GM18861 (cell line): ENCODE results near the gene RAX.

Experiments used
- ATAC-seq: cut with Tn5 transposase; IDR thresholded peaks from one replicate; pipeline ENCODE4 v1.9.1; 2021; ENCODE audit not compliant: unreplicated experiment

The RAX gene

GRCh38 chr18:59249199-59249774 is 24.0 kb downstream of the RAX start:
- no peak for ATAC-seq

GRCh38 chr18:59246796-59247195 is 26.5 kb downstream of the RAX start:
- ATAC-seq: no peak

- ATAC-seq: no peak
Measured at GRCh38 chr18:59242906-59243305, 30.3 kb downstream of the RAX start.

- no peak for ATAC-seq
Measured at GRCh38 chr18:59239642-59240041, 33.6 kb downstream of the RAX start.

GRCh38 chr18:59238385-59238784 is 34.9 kb downstream of the RAX start:
- ATAC-seq: no peak

DNA sequence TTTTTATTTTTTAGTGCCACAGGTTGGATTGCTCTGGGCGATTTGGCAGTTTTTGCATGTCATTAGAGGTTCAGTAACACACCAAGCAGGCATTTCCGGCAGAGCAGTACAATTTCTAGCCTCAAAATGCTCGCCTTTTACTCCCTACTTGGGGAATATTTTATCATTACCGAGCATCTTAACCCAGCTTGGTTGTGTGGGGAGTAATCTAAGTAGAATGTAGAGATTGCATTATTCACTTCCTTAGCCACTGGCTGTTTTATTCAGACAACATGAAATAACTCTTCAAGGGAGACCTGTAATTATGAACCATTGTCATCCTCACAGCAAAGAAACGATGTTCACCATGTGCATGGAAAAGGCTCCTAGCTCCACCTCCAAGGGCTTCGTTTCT is 40.2 kb downstream of the RAX start:
- no peak for ATAC-seq

DNA sequence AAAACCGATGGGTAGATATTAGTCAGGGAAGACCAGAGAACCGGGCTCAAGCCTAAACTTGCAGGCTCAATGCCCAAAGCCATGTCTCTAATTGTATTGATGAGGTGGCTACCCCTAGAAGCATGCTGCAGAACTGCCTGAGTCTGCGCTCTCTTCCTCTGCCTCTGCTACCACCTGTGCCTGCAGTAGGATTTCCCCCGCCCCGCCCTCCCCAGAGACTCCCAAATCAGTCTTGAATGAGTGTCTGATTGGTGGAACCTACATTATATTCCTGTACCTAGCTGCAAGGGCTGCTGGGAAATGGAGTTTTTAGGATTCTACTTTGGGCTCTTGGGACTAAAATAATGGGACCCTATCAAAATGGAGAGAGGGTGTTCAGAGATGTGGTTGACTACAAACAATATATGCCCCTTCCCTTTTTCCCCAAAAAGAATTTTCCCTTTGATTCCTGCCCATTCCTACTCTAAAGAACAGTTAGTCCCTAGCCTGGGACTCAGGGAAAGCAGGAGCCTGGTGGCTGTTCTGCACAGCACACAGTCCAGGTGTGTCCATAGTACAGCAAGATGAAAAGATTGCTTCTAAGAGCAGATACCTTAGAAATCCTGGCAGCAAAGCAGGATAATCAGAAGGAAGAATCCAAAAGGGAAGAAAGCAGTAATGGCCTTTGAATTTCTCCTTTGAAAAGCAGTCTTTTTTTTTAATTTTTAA is 40.8 kb downstream of the RAX start:
- ATAC-seq: no peak

GRCh38 chr18:59231877-59232276 is 41.4 kb downstream of the RAX start:
- ATAC-seq: no peak

DNA sequence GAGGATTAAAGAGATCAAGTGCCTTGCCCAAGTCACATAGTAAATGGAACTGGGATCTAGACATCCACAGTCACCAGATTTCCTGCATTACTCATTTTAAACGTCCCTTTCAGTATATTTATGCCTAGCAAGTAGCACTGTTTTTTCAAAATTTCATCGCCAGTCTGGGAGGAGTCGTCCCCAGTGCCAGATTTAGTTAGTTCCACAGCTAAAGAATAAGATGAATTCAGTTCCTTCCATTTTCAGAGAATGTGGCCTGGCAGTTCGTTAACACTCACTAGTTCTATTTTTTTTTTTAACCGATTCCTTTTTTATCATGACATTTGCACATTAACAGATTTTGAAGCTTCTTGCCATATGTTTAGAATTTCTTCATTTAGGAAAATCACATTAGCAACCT is 42.1 kb downstream of the RAX start:
- ATAC-seq: no peak

GRCh38 chr18:59229701-59230443 is 43.4 kb downstream of the RAX start:
- no peak for ATAC-seq

DNA sequence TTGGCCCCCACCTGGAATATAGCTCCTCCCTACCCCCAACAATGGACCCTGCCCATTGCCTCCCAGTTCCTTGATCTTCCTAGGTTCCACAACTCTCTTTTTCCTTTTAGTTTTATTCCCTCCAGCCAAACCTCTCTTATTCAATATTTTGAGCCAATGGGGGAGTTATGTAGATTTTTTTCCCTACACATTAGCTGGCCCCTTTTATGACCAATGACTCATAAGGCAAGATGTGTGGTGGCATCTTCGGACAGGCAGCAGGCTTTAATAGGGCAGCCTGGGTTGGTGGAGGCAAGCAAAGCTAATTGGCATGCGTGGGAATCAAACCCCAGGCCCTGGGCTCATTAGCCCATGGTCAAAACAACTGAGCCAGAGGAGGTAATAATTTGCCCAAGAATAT is 44.1 kb downstream of the RAX start:
- ATAC-seq: no peak

- no peak for ATAC-seq
Measured at GRCh38 chr18:59228351-59228750, 44.9 kb downstream of the RAX start.

GRCh38 chr18:59222341-59222740 is 50.9 kb downstream of the RAX start:
- no peak for ATAC-seq

- ATAC-seq: no peak
Measured at GRCh38 chr18:59220784-59221765, 52.2 kb downstream of the RAX start.

DNA sequence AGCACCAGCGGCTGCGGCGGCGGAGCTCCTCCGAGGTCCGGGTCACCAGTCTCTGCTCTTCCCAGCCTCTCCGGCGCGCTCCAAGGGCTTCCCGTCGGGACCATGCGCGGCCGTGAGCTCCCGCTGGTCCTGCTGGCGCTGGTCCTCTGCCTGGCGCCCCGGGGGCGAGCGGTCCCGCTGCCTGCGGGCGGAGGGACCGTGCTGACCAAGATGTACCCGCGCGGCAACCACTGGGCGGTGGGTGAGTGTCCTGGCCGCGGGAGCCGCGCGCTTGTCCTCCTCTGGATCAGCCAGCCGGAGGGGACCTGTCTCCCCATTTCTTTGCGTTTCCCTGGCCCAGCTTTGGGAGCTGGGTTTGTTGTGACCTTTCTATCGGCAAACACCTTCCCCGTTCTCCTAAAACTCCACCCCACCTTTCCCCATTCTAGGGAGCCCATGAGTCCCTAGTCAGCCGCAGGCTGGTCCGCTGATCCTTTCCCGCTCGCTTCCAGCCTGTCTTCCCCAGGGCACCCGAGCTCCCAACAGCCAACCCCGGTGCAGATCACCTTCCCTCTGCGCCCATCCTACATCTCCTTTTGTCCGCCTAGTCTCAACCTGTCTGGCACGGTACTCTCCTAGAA is 53.0 kb downstream of the RAX start:
- no peak for ATAC-seq

GRCh38 chr18:59219672-59220163 is 53.5 kb downstream of the RAX start, which contains the start of gene GRP:
GRP (plus strand) TSS chr18:59220158; CDS start chr18:59220266, 108 bp downstream.
- no peak for ATAC-seq

DNA sequence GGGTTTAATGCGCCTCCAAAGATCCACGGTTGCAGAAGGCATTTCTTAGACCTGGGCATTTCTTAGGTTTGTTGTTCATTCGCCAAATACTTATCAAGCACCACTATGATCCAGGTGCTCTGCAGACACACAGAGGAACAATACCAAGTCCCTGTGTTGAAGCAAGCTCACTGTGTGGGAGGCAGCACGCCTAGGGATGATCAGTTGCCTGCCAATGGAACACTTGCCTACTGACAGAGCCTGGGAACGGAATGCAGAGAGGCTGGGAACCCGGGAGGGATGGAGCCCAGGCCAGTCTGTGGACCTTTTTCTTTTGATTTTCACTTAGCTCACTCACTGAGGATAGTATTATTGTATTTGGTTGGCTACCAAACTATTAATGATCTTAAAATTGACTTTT is 55.2 kb downstream of the RAX start:
- no peak for ATAC-seq
